Measurements from ENCODE around the gene NEDD8. TPM values are rescaled to one million over a fixed set of nuclear protein-coding genes. Genes with fewer than 3 reads are reported as not detected.

NEDD8 gene
- total and polyA plus RNA-seq, 8 donors = 162 to 219 (median 200) TPM

DNA sequence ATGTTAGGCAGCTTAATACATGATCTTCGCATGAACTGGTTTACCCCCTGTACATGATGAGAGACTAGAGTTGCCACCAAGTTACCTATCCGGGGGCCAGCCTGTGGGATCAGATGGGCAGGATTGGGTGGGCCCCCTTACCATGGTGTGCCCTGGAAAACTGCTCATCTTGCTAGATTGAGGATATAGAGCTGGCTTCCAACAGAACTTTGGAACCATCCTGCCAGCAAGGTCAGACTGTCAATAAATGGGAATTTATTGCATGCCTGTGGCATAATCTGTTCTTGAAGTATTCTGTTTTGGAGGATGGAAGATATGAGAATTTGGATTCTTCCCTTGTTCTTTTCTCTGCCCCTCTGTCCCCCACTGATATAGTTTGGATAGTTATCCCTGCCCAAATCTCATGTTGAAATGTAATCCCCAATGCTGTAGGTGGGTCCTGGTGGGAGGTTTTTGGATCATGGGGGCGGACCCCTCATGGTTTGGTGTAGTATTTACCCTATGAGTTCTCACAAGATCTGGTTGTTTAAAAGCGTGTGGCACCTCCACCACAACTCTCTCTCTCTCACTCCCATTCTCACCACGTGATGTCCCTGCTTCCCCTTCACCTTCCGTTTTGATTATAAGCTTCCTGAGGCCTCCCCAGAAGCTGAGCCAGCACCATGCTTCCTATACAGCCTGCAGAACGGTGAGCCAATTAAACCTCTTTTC is 33.2 kb downstream of the NEDD8 start:
- H3K27me3 ChIP-seq = no peaks in the 10 kb centered on the region
- intact Hi-C loops (cut with DNase I) = no loop called here
- TF ChIP-seq CTCF (IDR thresholded peaks at IDR 0.05) = no peak
- H3K27ac ChIP-seq = no peak overlapping the region
- no peak for DNase-seq
- H3K36me3 ChIP-seq = peaks cover 0 to 32% of the 10 kb centered on the region in 2 donors
- H3K4me1 ChIP-seq = peaks cover 15 to 42% of the 10 kb centered on the region in 2 donors
- peaks cover 0 to 2% of the 10 kb centered on the region in 2 donors for H3K9me3 ChIP-seq
- ATAC-seq = no peak
- H3K4me3 ChIP-seq = no peak overlapping the region

- intact Hi-C loops (cut with DNase I) = no loop called here
- H3K36me3 ChIP-seq = peaks cover 0 to 25% of the 10 kb centered on the region in 2 donors
- peak overlapping the region; percentile 95 to 98 for H3K4me3 ChIP-seq
- TF ChIP-seq CTCF (IDR thresholded peaks at IDR 0.05) = no peak
- DNase-seq = no peak
- no peaks in the 10 kb centered on the region for H3K27me3 ChIP-seq
- peaks cover 0 to 2% of the 10 kb centered on the region in 2 donors for H3K9me3 ChIP-seq
- no peak for ATAC-seq
- peak overlapping the region in 1 of 2 donors; percentile 98 for H3K27ac ChIP-seq
- peaks cover 16 to 45% of the 10 kb centered on the region in 2 donors for H3K4me1 ChIP-seq
Observed at GRCh38 chr14:24197056-24197450, 35.1 kb downstream of the NEDD8 start.

- no peak for TF ChIP-seq CTCF (IDR thresholded peaks at IDR 0.05)
- intact Hi-C loops (cut with DNase I) = no loop called here
- Histone ChIP-seq H3K27me3 (no peaks in the 10 kb centered on the region), H3K4me1 (peaks cover 16 to 45% of the 10 kb centered on the region in 2 donors), H3K27ac (peak overlapping the region; percentile 98), H3K36me3 (peaks cover 0 to 26% of the 10 kb centered on the region in 2 donors), H3K9me3 (no peaks in the 10 kb centered on the region), H3K4me3 (peak overlapping the region; percentile 95 to 98)
- peak; percentile 47 for ATAC-seq
- DNase-seq = no peak
Observed at GRCh38 chr14:24196071-24197055, 35.8 kb downstream of the NEDD8 start.

DNA sequence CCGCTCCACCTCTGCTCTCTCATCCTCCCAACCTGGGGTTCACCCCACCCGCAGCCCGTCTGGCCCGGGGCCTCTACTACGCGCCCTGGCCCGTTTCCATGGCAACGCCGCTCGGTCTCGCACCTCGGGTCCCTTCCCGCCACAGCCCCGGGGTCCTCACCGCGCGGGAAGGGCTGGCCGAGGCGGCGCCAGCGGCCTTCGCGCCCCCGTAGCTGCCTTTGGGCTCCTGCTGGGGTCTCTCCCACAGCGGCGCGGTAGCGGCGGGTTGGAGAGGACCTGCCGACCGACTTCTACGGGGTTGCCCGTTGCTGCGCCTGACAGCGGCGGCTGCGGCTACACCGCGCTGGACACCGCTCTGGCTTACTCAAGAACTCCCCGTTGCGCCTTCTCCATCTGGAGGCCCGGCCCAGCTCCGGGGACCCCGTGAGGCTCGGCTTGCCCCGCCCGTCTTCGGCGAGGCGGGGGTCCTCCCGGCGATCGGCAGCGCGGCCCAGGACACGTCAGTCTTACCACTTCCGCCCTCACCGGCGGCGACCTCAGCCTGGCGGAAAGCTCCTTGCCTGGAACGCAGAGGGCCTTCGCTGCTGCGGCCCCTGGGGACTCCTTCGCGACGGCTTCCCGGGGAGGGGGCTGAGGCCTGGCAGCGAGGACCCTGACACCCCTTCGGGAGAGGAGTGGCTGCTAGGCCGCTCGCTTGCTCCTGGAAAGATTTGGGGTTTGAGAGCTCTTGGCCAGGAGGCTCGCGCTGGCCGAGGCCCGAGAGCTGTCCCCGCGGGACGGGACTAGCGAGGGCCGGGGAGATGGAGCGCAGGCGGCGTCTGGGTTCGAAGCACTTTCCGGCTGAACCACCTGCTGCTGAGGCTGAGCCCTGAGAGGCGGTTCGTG is 36.7 kb downstream of the NEDD8 start, which contains the start of gene TM9SF1:
TSS of gene TM9SF1 (minus strand) at position 256 of the 885 bp plus-strand sequence. CDS start 422 bp downstream, outside the sequence.
- H3K4me1 ChIP-seq = peaks cover 16 to 45% of the 10 kb centered on the region in 2 donors
- intact Hi-C loops (cut with DNase I) = no loop called here
- peak; percentile 89 to 97 (median 92) for DNase-seq

More for the DNA sequence above, 36.7 kb downstream of the NEDD8 start, which contains the start of gene TM9SF1:
- Histone ChIP-seq H3K9me3 (no peaks in the 10 kb centered on the region), H3K27ac (peak within 1 kb of the TSS; percentile 98), H3K4me3 (peak within 1 kb of the TSS; percentile 95 to 98), H3K36me3 (peaks cover 0 to 26% of the 10 kb centered on the region in 2 donors), H3K27me3 (no peaks in the 10 kb centered on the region)
- no peak for TF ChIP-seq CTCF (IDR thresholded peaks at IDR 0.05)
- peak; percentile 97 for ATAC-seq
